Fibroblast of pulmonary artery (primary cell): ENCODE measurements around the gene MAMLD1.

Experiments used
- DNase-seq: peaks from one replicate; pipeline ENCODE4 v3.0.0-alpha.2; 2010; ENCODE audit warnings: low read depth
- H3K4me3 ChIP-seq: replicated peaks from 2 replicates; pipeline ENCODE4 v1.5.1; 2011; ENCODE audit warnings: low read depth, mild to moderate bottlenecking, control low read depth, low read length, moderate library complexity
- TF ChIP-seq, protein P1 (sequence below): IDR thresholded peaks from 2 replicates; pipeline ENCODE4 v1.5.1; 2011; ENCODE audit warnings: mild to moderate bottlenecking, control low read depth, low read length, inconsistent platforms; ENCODE audit errors: missing control alignments

MAMLD1 gene

GRCh38 chrX:150454508-150455214, 91.5 kb downstream of the MAMLD1 start:
- TF ChIP-seq, protein P1, sequence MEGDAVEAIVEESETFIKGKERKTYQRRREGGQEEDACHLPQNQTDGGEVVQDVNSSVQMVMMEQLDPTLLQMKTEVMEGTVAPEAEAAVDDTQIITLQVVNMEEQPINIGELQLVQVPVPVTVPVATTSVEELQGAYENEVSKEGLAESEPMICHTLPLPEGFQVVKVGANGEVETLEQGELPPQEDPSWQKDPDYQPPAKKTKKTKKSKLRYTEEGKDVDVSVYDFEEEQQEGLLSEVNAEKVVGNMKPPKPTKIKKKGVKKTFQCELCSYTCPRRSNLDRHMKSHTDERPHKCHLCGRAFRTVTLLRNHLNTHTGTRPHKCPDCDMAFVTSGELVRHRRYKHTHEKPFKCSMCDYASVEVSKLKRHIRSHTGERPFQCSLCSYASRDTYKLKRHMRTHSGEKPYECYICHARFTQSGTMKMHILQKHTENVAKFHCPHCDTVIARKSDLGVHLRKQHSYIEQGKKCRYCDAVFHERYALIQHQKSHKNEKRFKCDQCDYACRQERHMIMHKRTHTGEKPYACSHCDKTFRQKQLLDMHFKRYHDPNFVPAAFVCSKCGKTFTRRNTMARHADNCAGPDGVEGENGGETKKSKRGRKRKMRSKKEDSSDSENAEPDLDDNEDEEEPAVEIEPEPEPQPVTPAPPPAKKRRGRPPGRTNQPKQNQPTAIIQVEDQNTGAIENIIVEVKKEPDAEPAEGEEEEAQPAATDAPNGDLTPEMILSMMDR = no peak
- no peak overlapping the region for H3K4me3 ChIP-seq
- DNase-seq = no peak

DNA sequence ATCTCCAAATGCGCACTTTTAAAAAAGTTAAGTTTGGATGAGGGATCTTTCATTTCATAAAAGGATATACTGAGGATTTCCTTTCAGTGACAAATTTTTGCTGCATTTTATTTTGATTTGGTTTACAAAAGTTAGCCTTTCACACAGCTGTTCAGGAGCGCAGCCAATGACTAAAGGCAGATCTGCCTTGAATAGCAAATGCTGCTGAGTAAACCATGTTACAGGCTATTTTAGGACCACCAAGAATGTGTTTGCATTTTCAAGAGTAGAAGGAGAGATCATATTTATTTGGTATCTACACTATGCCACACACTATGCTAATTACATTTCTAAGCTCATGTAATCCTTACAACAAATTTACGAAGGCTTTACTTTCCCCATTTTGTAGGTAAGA, 92.1 kb downstream of the MAMLD1 start:
- TF ChIP-seq, protein P1 = no peak
- no peak overlapping the region for H3K4me3 ChIP-seq
- no peak for DNase-seq

DNA sequence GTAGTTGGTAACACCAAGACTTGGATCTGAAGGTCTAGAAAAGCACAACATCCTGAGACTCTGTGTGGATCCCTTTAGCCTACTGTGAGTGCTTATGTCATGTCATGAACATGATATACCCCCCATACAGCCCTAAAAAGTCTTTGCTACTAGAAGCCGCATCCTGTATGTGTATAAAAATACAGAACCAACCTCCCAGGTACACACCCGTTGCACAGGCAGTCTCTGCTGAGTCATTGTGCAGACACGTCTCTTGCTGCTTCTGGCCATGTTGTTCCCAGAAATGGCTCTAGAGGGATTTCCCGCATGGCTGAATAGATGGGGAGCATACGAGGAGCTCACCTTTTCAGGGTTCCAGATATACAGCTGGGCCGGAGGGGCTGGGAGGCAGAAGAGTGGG, 93.3 kb downstream of the MAMLD1 start:
- DNase-seq = no peak
- TF ChIP-seq, protein P1 = no peak
- no peak overlapping the region for H3K4me3 ChIP-seq

GRCh38 chrX:150456941-150457340, 93.8 kb downstream of the MAMLD1 start:
- TF ChIP-seq, protein P1 = no peak
- no peak overlapping the region for H3K4me3 ChIP-seq
- no peak for DNase-seq

DNA sequence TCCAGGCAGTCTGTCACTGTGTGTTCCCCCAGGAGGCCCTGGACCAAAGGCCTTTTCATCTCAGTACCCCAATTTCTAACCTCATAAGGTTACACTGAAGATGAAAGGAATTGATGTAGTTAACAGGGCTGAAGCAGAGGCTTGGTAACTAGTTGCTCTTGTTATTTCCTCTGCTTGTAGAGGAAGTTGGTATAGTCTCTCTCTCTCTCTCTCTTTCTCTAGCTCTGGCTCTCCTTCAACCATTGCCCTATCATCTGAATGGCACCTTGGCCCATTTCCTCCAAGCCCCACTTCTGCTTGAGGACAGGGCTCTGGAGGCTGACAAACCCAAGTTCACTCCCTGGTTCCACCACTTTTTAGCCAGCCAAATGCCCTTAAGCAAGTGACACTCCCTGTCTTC, 96.1 kb downstream of the MAMLD1 start:
- TF ChIP-seq, protein P1 = no peak
- H3K4me3 ChIP-seq = no peak overlapping the region
- DNase-seq = no peak

DNA sequence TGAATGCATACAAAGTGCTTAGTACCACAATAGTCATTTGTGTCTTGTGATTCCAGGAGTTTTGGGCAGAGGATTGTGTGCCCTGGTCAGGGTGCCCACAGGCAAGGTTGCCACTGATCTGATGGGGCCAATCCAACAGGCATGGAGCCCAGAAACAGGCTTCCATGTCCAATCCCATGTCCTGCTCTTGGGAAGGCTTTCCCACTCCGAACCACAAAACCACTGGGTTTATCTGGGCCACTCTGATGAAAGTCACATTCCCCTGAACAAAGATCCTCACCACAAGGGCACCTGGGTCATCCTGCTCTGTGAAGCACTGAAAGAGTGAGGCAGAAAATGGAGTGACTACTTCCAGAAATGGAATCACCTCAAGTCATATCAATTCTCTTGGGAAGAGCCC, 96.9 kb downstream of the MAMLD1 start:
- TF ChIP-seq, protein P1 = no peak
- no peak overlapping the region for H3K4me3 ChIP-seq
- DNase-seq = no peak

- DNase-seq = no peak
- TF ChIP-seq, protein P1 = no peak
- no peak overlapping the region for H3K4me3 ChIP-seq
Observed at GRCh38 chrX:150460781-150461180, 97.7 kb downstream of the MAMLD1 start.
